ENCODE results near the gene GPR34.
"Not testable (repeated sequence)": the region's sequence is repeated elsewhere in the genome, so short reads cannot be mapped to it uniquely, and the experiment has no call there.

The GPR34 gene

DNA sequence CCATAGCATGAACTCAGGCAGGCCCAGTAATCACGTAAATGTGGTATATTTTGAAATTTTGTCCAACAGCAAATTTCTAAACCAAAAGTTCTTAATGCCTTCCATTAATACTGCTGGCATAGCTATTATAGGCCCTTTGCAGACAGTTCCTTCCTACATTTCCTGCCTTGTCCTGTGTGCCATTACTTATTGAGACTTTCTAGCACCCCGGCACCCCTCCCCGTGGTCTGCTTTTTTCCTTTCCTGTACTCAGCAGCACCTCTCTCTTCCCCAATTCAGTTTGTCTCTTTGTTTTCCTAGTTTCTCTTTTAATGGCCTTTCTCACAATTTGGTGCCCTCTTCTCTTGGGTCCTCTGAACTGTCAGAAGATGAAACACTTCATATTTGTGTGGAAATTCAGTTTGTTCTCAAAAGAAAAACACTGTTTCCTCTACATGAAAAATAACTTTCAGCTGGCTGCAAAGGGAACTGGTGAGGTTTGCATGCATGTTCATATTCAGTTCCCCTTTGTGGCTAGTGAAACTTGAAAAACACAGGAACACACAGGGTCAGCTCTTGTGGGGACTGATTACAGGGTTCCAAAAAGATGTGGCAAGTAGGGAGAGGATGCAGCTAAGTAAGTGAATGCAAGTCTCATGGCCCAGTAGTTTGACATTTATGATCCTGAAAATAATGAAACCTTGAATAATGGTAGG lies 17.1 kb downstream of the GPR34 start:
- Mint-ChIP-seq H3K27me3 (no peaks in the 10 kb centered on the region), H3K4me1 (peaks cover 35% of the 10 kb centered on the region), H3K27ac (ENCODE audit: low read depth) (peak overlapping the region; percentile 48), H3K4me3 (peak overlapping the region; percentile 21), H3K36me3 (ENCODE audit: insufficient read depth) (peaks cover 2% of the 10 kb centered on the region), H3K9me3 (no peaks in the 10 kb centered on the region)
- ATAC-seq (replicated peaks; ENCODE audit: extremely low read depth, poor library complexity, severe bottlenecking) (no peak), DNase-seq (ENCODE audit: low spot score in 2 of 2) (no peak)

DNA sequence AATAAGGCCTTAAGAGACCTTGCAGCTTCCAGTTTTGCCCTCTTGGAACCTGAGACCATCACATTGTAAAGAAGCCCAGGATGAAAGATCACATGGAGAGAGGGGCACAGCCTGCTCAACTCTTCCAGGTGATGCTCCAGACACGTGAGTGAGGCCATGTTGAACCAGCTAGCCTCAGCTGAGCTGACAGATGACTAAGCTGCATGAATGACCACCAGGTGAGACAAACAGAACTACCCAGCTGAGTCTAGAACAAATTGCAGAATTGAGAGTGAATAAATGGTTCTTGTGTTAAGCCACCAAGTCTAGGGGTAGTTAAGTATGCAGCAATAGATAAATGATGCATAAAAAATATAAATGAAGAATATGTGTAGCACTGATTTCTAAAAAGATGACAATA lies 18.4 kb downstream of the GPR34 start:
- H3K4me3 Mint-ChIP-seq, result no peak overlapping the region
- no peaks in the 10 kb centered on the region for H3K27me3 Mint-ChIP-seq
- H3K4me1 Mint-ChIP-seq, result peaks cover 35% of the 10 kb centered on the region
- H3K27ac Mint-ChIP-seq (ENCODE audit: low read depth), result no peak overlapping the region
- ATAC-seq (replicated peaks; ENCODE audit: extremely low read depth, poor library complexity, severe bottlenecking) (no peak), DNase-seq (ENCODE audit: low spot score in 2 of 2) (no peak)
- peaks cover 4% of the 10 kb centered on the region for H3K36me3 Mint-ChIP-seq (ENCODE audit: insufficient read depth)
- no peaks in the 10 kb centered on the region for H3K9me3 Mint-ChIP-seq

DNA sequence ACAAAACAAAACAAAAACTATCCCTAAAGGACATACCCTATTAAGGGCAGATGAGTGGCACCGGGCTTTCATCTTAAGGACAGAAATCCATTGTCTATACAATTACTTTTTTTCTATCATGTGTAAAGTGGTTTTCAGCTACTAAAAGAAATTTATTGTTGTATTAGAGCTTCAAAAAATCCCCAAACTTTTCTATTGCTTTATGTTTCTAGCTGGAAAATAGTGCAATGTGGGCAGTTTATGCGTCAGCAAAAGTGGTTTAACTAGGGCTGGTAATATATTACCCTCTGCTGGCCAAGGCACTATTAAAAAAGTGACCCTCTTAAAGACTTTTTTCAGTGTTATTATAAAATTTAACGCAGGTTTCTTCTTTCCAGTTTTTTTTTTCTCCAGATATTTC lies 19.7 kb downstream of the GPR34 start:
- Mint-ChIP-seq H3K36me3 (ENCODE audit: insufficient read depth) (peaks cover 9% of the 10 kb centered on the region), H3K4me3 (no peak overlapping the region), H3K27me3 (no peaks in the 10 kb centered on the region), H3K4me1 (peaks cover 34% of the 10 kb centered on the region), H3K27ac (ENCODE audit: low read depth) (no peak overlapping the region), H3K9me3 (no peaks in the 10 kb centered on the region)
- no peak for ATAC-seq (replicated peaks; ENCODE audit: extremely low read depth, poor library complexity, severe bottlenecking)
- no peak for DNase-seq (ENCODE audit: low spot score in 2 of 2)

DNA sequence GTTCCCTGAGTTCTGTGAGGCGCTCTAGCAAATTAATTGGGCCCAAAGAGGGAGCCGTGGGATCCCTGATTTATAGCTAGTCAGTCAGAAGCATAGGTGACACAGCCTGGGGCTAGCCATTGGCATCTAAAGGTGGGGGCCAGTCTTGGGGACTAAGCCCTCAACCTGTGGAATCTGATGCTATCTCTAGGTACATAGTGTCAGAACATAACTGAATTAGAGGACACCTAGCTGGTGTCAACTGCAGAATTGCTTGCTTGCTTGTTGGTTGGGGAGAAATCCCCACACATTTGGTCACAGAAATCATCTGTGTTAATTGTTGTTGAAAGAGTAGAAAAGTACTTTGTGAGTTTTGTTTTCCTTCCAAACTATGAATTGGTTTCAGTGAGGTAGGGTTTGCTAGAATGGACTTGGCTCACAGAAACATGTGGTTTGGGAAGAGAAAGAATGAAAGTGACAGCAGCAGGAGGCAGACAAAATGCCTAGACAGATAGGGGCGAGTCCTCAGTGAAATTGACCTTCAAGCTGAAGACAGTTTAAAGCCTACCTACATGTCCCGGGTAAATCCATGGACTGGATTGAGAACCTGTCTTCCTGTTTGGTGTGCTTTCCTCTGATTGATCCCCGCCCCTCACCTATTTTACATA lies 22.4 kb downstream of the GPR34 start:
- Mint-ChIP-seq H3K36me3 (ENCODE audit: insufficient read depth) (peaks cover 9% of the 10 kb centered on the region), H3K4me3 (no peak overlapping the region), H3K4me1 (peaks cover 20% of the 10 kb centered on the region), H3K27me3 (no peaks in the 10 kb centered on the region), H3K27ac (ENCODE audit: low read depth) (no peak overlapping the region), H3K9me3 (no peaks in the 10 kb centered on the region)
- ATAC-seq (replicated peaks; ENCODE audit: extremely low read depth, poor library complexity, severe bottlenecking) (no peak), DNase-seq (ENCODE audit: low spot score in 2 of 2) (no peak)

DNA sequence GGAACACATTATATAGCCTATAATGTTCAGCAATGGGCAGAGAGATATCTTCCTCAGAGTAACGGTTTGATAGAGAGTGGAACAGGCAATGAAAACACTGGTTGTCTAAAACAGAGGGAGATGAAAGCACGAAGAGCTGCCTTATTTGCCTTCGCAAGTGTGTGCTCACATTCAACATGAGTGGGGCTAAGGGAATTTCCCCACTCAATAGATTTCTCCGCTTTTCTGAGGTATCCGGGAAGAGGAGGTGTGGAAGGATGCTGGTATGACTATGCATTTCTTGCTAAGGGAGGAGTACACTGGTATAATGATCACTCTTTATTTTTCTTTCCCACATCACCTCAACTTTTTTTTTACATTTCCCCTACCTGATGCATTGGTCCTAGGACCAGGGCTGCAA lies 27.4 kb downstream of the GPR34 start:
- no peak for ATAC-seq (replicated peaks; ENCODE audit: extremely low read depth, poor library complexity, severe bottlenecking)
- no peak for DNase-seq (ENCODE audit: low spot score in 2 of 2)
- H3K4me3 Mint-ChIP-seq, result no peak overlapping the region
- no peak overlapping the region for H3K27ac Mint-ChIP-seq (ENCODE audit: low read depth)
- H3K9me3 Mint-ChIP-seq, result no peaks in the 10 kb centered on the region
- no peaks in the 10 kb centered on the region for H3K27me3 Mint-ChIP-seq
- H3K4me1 Mint-ChIP-seq, result peaks cover 25% of the 10 kb centered on the region
- H3K36me3 Mint-ChIP-seq (ENCODE audit: insufficient read depth), result peaks cover 16% of the 10 kb centered on the region

DNA sequence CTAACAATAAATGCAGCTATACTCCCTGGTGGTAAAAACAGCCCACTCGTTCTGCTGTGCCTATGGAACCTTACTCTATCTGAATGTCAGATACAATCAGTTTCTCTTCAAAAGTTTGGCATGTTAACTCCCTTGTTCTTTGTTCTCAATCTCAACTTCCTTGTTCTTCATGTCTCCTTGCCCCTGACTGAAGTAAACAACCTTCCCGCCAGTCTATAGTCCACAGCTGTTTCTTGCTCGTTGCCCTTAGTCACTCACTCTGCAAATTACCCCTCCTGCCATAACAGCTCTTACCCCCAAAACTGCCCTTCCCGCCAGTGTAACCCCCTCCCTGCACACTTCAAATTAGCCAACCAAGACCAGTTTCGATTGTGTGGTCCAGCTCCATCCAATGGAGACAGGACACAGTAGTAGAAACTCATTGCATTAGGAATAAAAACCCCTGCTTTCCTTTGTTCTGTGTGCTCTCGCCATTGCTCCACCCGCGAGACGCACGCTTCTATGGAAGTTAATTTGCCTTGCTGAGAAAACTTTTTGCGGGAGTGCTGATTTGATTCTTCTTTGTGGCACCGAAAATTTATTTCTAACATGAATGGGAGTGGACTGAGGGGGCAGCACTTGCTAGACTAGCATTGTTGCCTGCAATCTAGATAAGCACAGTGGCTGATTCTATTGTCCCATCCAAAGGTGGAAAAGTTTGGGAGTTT lies 28.1 kb downstream of the GPR34 start:
- H3K4me3 Mint-ChIP-seq, result no peak overlapping the region
- no peak for ATAC-seq (replicated peaks; ENCODE audit: extremely low read depth, poor library complexity, severe bottlenecking)

DNA sequence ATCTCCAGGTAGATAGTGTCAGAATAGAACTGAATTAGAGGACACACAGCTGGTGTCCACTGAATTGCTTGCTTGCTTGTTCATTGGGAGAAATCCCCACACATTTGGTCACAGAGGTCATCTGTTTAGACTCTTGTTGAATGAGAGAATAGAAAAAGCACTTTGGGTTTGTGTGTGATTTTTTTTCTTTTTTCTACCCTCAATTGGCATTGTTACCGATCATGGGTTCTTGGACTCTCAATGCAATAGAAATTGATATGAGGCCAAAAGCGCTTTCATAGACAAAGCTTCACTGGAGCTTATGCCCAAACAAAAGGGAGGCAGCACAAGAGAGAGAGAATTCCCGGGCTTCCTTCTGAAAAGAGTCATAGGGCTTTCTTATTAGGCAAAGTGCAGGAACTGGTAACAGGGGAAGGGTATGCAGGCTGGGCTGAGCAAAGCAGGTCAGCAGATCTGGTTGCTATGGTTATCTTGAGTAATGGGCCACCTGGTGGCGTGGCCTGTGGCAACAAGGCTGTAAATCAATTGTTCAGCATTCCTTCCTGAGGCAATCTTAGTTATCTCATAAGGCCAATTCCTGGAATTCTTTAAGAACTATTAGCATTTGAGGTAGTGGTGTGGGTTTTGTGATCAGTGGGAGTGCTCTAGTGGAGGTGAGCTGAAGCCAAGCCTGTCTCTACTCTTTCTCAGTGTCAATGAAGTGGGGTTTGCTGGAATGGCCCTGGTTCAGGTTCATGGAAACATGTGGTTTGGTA lies 29.9 kb downstream of the GPR34 start:
- peaks cover 35% of the 10 kb centered on the region for H3K4me1 Mint-ChIP-seq
- DNase-seq (ENCODE audit: low spot score in 2 of 2), result no peak

More for the DNA sequence above, 28.1 kb downstream of the GPR34 start:
- H3K36me3 Mint-ChIP-seq (ENCODE audit: insufficient read depth), result peaks cover 14% of the 10 kb centered on the region
- DNase-seq (ENCODE audit: low spot score in 2 of 2), result no peak
- H3K9me3 Mint-ChIP-seq, result no peaks in the 10 kb centered on the region
- peaks cover 32% of the 10 kb centered on the region for H3K4me1 Mint-ChIP-seq
- no peak overlapping the region for H3K27ac Mint-ChIP-seq (ENCODE audit: low read depth)
- H3K27me3 Mint-ChIP-seq, result no peaks in the 10 kb centered on the region

DNA sequence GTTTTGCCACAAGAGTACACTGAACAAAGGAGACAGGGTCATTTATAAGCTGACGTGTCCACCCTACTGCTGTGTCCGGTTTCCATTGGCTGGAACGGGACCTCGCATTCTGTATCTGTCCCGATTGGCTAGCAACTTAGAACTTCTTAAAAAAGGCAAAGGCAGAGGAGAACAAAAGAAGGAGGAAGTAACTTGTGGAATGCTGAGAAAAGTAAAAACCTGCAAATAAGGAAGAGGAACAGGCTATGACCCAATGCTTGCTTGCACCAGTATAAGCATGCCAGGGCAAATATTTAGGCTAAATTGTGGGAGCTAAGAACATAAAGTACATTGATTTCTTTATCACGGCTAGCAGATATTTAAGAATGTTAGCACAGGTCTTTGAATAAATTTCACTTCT lies 30.8 kb downstream of the GPR34 start:
- not testable (repeated sequence) for H3K9me3 Mint-ChIP-seq; H3K4me3 Mint-ChIP-seq; ATAC-seq (replicated peaks; ENCODE audit: extremely low read depth, poor library complexity, severe bottlenecking); H3K27me3 Mint-ChIP-seq; DNase-seq (ENCODE audit: low spot score in 2 of 2)
- H3K36me3 Mint-ChIP-seq (ENCODE audit: insufficient read depth), result peaks cover 13% of the 10 kb centered on the region
- peaks cover 30% of the 10 kb centered on the region for H3K4me1 Mint-ChIP-seq
- H3K27ac Mint-ChIP-seq (ENCODE audit: low read depth), result peak overlapping the region; percentile 41

More for the DNA sequence above, 29.9 kb downstream of the GPR34 start:
- Mint-ChIP-seq H3K9me3 (no peaks in the 10 kb centered on the region), H3K36me3 (ENCODE audit: insufficient read depth) (peaks cover 12% of the 10 kb centered on the region), H3K4me3 (peak overlapping the region; percentile 25), H3K27me3 (no peaks in the 10 kb centered on the region), H3K27ac (ENCODE audit: low read depth) (no peak overlapping the region)
- ATAC-seq (replicated peaks; ENCODE audit: extremely low read depth, poor library complexity, severe bottlenecking), result no peak

DNA sequence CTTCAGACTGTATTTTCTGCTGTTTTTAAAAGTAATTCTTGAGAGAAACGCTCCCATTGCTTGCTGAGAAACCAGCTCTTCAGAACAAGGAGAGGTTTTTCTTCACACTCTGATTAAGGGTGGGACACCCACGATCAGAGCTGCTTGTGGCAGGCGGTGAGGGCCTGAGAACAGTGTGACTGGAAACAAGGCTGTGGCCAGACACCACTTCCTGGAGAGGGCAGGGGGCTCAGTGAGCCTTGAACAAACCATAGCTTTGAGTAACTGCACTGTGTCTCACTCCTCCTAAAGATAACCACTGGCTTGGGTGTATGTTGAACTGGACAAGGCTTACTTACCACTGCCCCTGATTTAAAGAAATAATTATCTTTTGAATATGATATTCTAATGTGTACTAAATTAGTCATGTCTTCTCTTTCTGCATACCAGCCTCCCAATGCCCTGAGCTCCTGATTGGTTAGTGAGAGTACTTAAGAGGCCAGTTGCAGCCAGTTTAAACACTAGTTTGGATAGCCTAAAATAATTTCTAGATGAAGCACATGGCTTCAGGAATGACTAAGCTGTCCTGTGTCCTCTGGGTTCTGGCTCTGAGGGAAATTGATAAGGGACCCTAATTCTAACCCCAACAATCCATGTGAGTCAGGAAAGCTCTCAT lies 31.5 kb downstream of the GPR34 start:
- H3K9me3 Mint-ChIP-seq, result no peaks in the 10 kb centered on the region
- no peaks in the 10 kb centered on the region for H3K27me3 Mint-ChIP-seq
- peak in 1 of 2 donors; percentile 54 for DNase-seq (ENCODE audit: low spot score in 2 of 2)
- peaks cover 13% of the 10 kb centered on the region for H3K36me3 Mint-ChIP-seq (ENCODE audit: insufficient read depth)
- peak overlapping the region; percentile 28 for H3K4me3 Mint-ChIP-seq
- H3K4me1 Mint-ChIP-seq, result peaks cover 30% of the 10 kb centered on the region
- peak; percentile 96 for ATAC-seq (replicated peaks; ENCODE audit: extremely low read depth, poor library complexity, severe bottlenecking)
- H3K27ac Mint-ChIP-seq (ENCODE audit: low read depth), result peak overlapping the region; percentile 41

DNA sequence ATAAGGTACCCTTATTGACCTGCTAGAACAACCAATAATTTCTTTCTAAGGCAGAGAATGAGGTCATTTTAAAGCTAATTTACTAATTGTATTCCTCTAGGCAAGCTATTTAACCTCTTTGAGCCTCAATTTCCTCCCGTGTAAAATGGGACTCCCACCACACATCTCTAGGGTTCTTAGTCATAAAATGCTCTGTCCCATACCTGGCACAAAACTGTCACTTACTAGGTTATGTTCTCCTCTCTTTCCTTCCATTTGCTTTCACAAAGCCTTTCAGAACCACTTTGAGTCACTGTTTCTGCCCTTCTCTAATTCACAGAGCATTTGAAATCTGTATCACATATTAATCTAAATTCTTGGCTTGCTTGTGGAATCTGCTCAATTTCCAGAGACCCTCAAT lies 32.8 kb downstream of the GPR34 start:
- no peak for DNase-seq (ENCODE audit: low spot score in 2 of 2)
- ATAC-seq (replicated peaks; ENCODE audit: extremely low read depth, poor library complexity, severe bottlenecking), result no peak
- H3K4me3 Mint-ChIP-seq, result no peak overlapping the region
- peaks cover 8% of the 10 kb centered on the region for H3K36me3 Mint-ChIP-seq (ENCODE audit: insufficient read depth)
- no peaks in the 10 kb centered on the region for H3K9me3 Mint-ChIP-seq
- H3K4me1 Mint-ChIP-seq, result peaks cover 30% of the 10 kb centered on the region
- H3K27me3 Mint-ChIP-seq, result no peaks in the 10 kb centered on the region
- no peak overlapping the region for H3K27ac Mint-ChIP-seq (ENCODE audit: low read depth)

DNA sequence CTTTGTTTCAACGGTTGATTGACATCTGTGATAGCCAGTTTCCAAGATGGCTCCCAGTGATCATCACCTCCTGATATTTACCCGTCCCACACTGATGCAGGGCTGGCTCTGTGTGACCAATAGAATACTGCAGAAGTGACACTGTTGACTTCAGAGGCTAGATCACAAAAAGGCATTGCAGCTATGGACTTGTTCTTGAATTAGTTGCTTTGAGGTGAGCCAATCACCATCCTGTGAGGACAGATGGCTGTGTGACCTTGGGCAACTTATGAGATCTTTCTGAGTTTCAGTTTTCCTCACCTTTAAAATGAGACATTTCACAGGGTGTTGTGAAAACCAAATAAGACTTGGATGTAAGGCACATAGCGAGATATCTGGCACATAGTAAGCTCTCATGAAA lies 33.4 kb downstream of the GPR34 start:
- H3K4me1 Mint-ChIP-seq, result peaks cover 30% of the 10 kb centered on the region
- no peaks in the 10 kb centered on the region for H3K27me3 Mint-ChIP-seq
- peak overlapping the region; percentile 52 for H3K27ac Mint-ChIP-seq (ENCODE audit: low read depth)
- DNase-seq (ENCODE audit: low spot score in 2 of 2) (no peak), ATAC-seq (replicated peaks; ENCODE audit: extremely low read depth, poor library complexity, severe bottlenecking) (no peak)
- peaks cover 7% of the 10 kb centered on the region for H3K36me3 Mint-ChIP-seq (ENCODE audit: insufficient read depth)
- H3K9me3 Mint-ChIP-seq, result no peaks in the 10 kb centered on the region
- H3K4me3 Mint-ChIP-seq, result no peak overlapping the region

All from central memory CD8-positive, alpha-beta T cell (primary cell).